GM18507 (cell line): ENCODE measurements around the gene FNDC3B.
"Not testable (repeated sequence)": the region's sequence is repeated elsewhere in the genome, so short reads cannot be mapped to it uniquely, and the experiment has no call there.

Experiments used
- DNase-seq: peaks from one replicate; pipeline ENCODE4 v3.0.0; 2011; ENCODE audit warnings: low read depth; ENCODE audit not compliant: insufficient read length; ENCODE audit errors: extremely low spot score
- FAIRE-seq: peaks from 2 replicates; lab custom pipeline; 2011; peaks lifted over from hg19 to GRCh38; lab: Jason Lieb, UNC

FNDC3B gene

DNA sequence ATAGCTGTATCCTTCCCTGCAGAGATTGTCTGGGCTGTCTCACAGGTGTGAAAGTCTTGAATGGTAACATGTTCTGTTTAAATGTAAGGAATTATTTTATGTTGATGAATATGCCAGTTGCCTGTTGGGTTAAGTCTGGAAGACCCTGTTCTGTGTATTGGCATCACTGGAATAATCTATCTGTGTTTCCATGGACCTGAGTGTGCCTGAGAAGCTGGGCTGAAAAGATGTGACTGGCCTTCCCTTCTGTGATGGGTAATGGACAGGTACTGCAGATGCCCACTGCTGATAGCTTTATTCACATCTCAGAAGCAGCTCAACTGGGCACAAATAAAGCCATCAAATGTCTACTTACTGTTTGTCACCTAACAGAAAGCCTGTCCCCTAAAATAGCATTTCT is 196.3 kb downstream of the FNDC3B start:
- DNase-seq (no peak), FAIRE-seq (no peak)

- FAIRE-seq, result no peak
- no peak for DNase-seq
These were observed 197.7 kb downstream of the FNDC3B start for GRCh38 chr3:172236771-172237742.

DNA sequence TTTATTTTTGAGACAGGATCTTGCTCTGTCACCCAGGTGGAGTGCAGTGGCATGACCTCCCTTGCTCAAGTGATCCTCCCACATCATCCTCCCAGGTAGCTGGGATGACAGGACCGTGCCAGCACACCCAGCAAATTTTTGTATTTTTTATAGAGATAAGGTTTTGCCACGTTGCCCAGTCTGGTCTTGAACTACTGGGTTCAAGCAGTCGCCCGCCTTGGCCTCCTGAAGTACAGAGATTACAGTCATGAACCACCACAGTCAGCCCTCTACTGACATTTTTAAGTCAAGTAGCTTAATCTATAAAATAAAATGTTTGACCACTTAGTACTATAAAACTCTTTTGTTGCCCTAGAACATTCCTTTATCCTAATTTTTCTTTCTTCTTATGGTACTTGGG is 198.8 kb downstream of the FNDC3B start:
- DNase-seq (no peak), FAIRE-seq (no peak)

DNA sequence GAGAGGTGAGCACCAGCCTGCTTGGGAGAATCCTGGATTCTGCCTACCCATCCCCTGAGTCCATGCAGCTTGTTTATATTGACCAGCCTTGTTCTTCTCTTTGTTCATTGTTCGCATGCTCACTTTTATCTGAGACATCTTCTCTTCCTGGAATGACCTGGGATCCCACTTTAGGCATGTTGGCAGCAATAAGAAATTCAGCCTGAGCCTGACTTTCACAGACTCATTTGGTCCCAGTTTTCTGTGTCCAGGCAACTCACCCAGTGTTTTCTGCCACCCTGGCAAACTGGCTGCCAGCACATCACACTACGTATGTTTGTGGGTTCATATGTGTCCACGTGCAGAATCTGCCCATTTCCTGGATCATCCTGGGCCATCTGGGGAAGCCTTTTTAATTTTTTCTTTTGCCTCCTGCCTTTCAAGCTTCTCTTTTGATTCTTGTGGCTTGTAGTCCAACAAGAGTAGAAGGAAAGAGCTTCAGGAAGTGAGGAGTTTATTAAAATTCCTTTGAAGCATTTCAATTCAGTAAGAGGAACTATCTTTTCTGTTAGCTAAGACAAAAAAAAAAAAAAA is 199.9 kb downstream of the FNDC3B start:
- no peak for FAIRE-seq
- DNase-seq, result no peak

- no peak for FAIRE-seq
These were observed 202.0 kb downstream of the FNDC3B start for GRCh38 chr3:172241405-172241804.

GRCh38 chr3:172242471-172242870 is 203.1 kb downstream of the FNDC3B start:
- DNase-seq, FAIRE-seq: not testable (repeated sequence)

More at GRCh38 chr3:172241405-172241804, 202.0 kb downstream of the FNDC3B start:
- DNase-seq, result no peak

DNA sequence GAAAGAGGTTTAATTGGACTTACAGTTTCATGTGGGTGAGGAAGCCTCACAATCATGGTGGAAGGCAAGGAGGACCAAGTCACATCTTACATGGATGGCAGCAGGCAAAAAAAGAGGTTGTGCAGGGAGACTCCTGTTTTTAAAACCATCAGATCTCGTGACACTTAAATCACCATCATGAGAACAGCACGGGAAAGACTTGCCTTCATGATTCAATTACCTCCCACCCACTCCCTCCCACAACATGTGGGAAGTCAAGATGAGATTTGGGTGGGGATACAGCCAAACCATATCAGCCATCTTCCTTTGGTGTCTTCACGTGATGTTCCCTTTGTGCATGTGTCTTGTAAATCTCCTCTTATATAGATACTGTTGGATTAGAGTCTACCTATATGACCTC is 204.0 kb downstream of the FNDC3B start:
- not testable (repeated sequence) for FAIRE-seq, DNase-seq

GRCh38 chr3:172244011-172244410 is 204.6 kb downstream of the FNDC3B start:
- DNase-seq (no peak), FAIRE-seq (no peak)

- FAIRE-seq (no peak), DNase-seq (no peak)
These were observed 205.9 kb downstream of the FNDC3B start for GRCh38 chr3:172245241-172245640.

- FAIRE-seq (no peak), DNase-seq (no peak)
These were observed 206.9 kb downstream of the FNDC3B start for GRCh38 chr3:172246107-172246844.

DNA sequence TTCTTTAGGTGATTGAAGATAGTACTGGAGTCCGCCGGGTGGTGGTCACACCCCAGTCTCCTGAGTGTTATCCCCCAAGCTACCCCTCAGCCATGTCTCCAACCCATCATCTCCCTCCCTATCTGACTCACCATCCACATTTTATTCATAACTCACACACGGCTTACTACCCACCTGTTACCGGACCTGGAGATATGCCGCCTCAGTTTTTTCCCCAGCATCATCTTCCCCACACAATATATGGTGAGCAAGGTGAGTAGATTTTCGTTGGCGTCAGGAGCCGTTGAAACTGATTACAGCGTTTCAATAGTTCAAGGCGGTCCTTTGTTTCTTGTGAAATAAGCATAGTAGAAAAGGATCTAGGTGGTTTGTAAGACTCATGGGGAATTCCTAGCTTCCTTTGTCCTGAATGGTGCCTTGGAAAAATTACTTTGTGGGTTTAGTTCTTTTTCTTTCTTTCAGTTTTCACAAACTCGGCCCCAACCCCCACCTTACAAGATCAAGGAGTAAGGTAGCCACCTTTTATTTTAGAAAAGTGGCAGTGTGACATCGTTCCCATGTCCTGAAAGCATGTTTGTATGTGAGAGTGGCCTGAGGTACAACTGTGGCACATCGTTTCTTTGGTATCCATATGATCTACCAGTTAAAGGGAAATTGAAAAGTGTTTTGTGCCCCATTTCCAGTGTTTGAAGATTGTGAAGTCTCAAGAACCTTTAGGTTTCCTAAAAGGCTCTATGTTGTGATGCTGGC is 208.3 kb downstream of the FNDC3B start:
- no peak for DNase-seq
- FAIRE-seq, result no peak

- FAIRE-seq (no peak), DNase-seq (no peak)
These were observed 209.7 kb downstream of the FNDC3B start for GRCh38 chr3:172249039-172249438.

- FAIRE-seq (no peak), DNase-seq (no peak)
These were observed 211.8 kb downstream of the FNDC3B start for GRCh38 chr3:172251211-172251610.

- FAIRE-seq, result no peak
- no peak for DNase-seq
These were observed 213.8 kb downstream of the FNDC3B start for GRCh38 chr3:172253200-172253599.

GRCh38 chr3:172254542-172254941 is 215.2 kb downstream of the FNDC3B start:
- FAIRE-seq, result no peak

GRCh38 chr3:172255321-172255720 is 215.9 kb downstream of the FNDC3B start:
- DNase-seq, FAIRE-seq: not testable (repeated sequence)

More at GRCh38 chr3:172254542-172254941, 215.2 kb downstream of the FNDC3B start:
- DNase-seq, result no peak

- no peak for FAIRE-seq
These were observed 216.8 kb downstream of the FNDC3B start for GRCh38 chr3:172256101-172256734.

DNA sequence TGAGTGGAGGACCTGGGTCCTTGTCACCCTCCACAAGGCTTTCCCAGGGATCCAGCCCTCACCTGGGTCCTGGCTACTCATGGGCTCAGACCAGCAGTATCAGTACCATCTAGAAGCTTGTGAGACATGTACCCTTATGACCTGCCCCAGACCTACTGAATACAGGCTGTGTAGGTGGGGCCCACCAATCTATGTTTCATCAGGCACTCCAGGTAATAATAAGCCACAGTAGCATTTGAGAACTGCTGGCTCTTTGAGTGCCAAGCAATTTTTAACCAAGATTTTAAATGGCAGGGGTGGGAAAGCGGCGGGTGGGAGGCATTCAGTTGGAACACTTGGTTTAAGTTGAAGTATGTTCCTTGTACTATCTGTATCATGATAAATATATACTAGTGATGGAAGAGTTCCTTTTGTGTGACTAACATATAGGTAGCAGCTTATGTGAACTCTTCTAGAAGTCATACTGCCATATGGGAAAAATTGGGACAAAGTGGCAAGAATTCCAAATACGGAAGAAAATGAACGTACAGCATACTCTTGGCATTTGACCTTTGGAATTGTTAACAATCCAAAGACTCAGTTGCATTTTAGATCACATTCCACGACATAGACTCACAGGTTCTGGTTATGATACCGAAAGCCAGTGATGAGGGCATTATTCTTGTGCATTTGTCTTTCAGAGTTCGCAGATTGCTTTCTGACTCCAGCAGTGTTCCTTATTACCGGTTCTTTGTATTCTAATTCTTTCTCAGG is 218.4 kb downstream of the FNDC3B start:
- no peak for FAIRE-seq
- no peak for DNase-seq

More at GRCh38 chr3:172256101-172256734, 216.8 kb downstream of the FNDC3B start:
- no peak for DNase-seq
